Measurements from ENCODE around the gene LRRK1.

Gene LRRK1

GRCh38 chr15:100958326-100959065, 39.3 kb downstream of the LRRK1 start:
- H3K27ac ChIP-seq (ENCODE audit: low read depth, low read length), result no peak overlapping the region
- WGBS, result 87% methylated on average over 10 of the region's 10 CpGs
- no peaks in the 10 kb centered on the region for H3K9me3 ChIP-seq (ENCODE audit: insufficient read depth, low read depth, low read length)

DNA sequence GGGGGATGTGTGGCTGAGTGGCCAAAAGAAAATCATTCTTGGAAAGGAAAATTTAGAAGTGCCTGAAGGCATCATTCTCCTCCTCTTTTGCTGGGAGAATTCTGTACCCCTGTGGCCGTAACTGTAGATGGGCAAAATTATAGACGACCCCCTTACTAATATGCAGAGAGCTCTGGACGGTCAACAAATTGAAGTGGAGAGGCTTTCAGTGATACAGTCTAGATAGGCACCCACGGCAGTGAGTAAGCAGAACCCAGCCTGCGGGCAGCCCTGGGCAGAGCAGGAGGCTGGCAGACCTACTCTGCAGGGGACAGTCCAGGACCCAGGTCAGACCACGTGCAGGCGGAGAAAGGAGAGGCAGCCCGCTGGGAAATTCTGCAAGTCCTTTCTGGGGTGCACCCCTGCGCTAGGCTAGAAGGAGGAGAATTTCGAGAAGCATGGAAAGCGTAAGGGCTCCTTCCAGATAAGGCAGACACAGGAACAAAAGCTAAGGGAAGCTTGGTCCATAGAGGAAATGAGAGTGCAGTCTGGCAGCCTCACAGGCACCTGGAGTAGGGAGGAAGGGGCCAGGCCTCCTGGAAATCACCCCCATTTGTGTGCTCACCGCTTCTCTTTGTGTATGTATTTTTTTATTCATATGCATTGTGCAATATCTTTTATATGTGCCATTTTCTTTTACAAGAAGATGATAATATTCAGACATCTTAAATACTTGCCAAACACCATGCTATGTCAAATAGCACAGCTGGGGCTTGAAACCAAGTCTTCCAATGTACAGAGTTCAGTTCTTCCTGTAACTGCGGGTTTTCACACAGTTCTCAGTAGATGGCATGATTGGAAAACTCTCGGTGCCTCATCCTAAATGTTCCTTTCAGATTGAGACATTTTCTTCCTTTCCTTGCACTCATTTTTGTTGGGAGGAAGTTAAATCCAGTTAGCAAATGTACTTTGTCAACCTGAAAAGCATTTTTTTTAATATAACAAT, 40.2 kb downstream of the LRRK1 start:
- no peaks in the 10 kb centered on the region for H3K27me3 ChIP-seq (ENCODE audit: insufficient read depth, low read length)

More at GRCh38 chr15:100958326-100959065, 39.3 kb downstream of the LRRK1 start:
- H3K4me3 ChIP-seq (ENCODE audit: low read length), result no peak overlapping the region
- H3K4me1 ChIP-seq (ENCODE audit: insufficient read depth, low read length), result no peaks in the 10 kb centered on the region
- no peaks in the 10 kb centered on the region for H3K36me3 ChIP-seq (ENCODE audit: insufficient read depth, low read length)
- H3K9ac ChIP-seq (ENCODE audit: low read depth, low read length), result no peak overlapping the region
- no peaks in the 10 kb centered on the region for H3K27me3 ChIP-seq (ENCODE audit: insufficient read depth, low read length)

DNA sequence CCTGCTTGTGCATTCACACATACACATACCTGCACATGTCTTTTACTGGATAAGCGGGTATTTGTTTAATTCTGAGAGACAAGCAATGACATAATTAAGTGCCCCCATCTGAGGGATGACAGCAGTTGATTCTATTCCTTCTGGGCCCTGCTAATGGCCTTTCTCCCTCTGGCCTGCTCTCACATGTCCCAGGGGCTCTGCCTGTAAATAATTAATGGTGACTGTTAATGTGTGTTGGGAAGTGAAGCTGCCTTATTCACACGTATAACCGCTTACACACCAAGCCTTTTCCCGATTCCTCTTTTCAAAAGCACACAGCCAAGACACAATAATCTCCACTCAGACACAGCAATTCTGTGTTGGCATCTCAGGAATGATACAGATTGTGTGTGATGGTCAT, 47.8 kb downstream of the LRRK1 start:
- H3K9ac ChIP-seq (ENCODE audit: low read depth, low read length), result no peak overlapping the region
- H3K27me3 ChIP-seq (ENCODE audit: insufficient read depth, low read length), result peaks cover 9% of the 10 kb centered on the region
- no peak overlapping the region for H3K27ac ChIP-seq (ENCODE audit: low read depth, low read length)
- no peaks in the 10 kb centered on the region for H3K9me3 ChIP-seq (ENCODE audit: insufficient read depth, low read depth, low read length)
- no peaks in the 10 kb centered on the region for H3K36me3 ChIP-seq (ENCODE audit: insufficient read depth, low read length)
- WGBS, result 58% methylated on average over 2 of the region's 4 CpGs
- no peaks in the 10 kb centered on the region for H3K4me1 ChIP-seq (ENCODE audit: insufficient read depth, low read length)
- no peak overlapping the region for H3K4me3 ChIP-seq (ENCODE audit: low read length)

More for the DNA sequence above, 40.2 kb downstream of the LRRK1 start:
- H3K4me1 ChIP-seq (ENCODE audit: insufficient read depth, low read length), result no peaks in the 10 kb centered on the region
- 93% methylated on average over 13 of the region's 14 CpGs for WGBS
- no peaks in the 10 kb centered on the region for H3K9me3 ChIP-seq (ENCODE audit: insufficient read depth, low read depth, low read length)
- no peaks in the 10 kb centered on the region for H3K36me3 ChIP-seq (ENCODE audit: insufficient read depth, low read length)
- H3K4me3 ChIP-seq (ENCODE audit: low read length), result no peak overlapping the region
- no peak overlapping the region for H3K9ac ChIP-seq (ENCODE audit: low read depth, low read length)
- no peak overlapping the region for H3K27ac ChIP-seq (ENCODE audit: low read depth, low read length)

DNA sequence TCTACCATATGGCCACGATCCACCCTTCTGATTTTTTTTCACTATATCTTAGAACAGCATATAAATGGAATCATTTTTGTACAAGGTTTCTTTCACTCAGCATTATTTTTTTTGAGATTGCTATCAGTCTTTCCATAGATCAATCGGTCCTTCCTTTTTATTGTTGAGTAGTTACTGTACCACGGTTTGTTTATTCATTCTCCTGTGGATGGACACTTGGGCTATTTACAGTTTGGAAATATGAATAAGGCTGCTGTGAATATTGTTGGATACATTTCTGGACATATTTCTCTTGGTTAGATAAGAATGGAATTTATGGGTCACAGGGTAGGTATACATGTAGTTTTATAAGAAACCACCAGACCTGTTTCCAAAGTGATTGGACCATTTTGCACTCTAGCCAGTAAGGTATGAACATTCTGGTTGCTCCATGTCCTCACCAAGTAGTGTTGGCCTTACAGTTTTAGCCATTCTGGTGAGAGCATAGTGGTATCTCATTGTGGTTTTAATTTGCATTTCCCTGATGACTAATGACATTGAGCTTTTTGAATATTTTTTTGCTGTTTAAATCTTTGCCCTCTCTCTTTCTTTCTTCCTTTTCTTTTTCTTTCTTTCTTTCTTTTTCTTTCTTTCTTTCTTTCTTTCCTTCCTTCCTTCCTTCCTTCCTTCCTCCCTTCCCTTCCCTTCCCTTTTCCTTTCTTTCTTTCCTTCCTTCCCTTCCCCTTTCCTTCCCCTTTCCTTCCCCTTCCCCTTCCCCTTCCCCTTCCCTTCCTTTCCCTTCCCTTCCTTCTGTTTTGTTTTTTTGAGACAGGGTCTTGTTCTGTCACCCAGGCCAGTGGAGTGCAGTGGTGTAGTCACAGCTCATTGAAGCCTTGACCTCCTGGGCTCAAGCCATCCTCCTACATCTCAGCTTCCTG, 49.2 kb downstream of the LRRK1 start:
- no peak overlapping the region for H3K9ac ChIP-seq (ENCODE audit: low read depth, low read length)
- H3K4me1 ChIP-seq (ENCODE audit: insufficient read depth, low read length), result no peaks in the 10 kb centered on the region
- WGBS, result 95% methylated on average over 3 of the region's 3 CpGs

DNA sequence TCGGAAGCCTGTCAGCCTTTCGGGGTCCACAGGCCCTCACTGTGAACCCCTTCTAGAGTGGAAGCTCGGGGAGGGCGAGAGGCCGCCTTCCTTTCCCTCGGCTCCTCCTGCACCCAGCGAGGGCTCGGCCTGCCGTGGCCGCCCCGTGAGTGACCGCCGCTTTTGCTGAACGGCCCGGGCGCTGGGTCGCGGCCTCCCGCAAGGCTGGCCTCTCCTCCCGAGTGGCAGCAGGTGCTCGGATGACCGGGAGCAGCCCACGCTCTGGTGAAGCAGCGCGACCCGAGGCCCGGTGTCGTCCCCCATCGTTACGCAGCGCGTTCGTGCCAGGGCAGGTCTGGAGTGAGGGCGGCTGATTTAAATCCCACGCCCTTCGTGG, 53.8 kb downstream of the LRRK1 start:
- WGBS, result 19% methylated on average over 36 of the region's 36 CpGs
- no peak overlapping the region for H3K27ac ChIP-seq (ENCODE audit: low read depth, low read length)
- no peaks in the 10 kb centered on the region for H3K36me3 ChIP-seq (ENCODE audit: insufficient read depth, low read length)
- peaks cover 14% of the 10 kb centered on the region for H3K4me1 ChIP-seq (ENCODE audit: insufficient read depth, low read length)
- no peak overlapping the region; the same call in 1 of the 2 replicates for H3K9ac ChIP-seq (ENCODE audit: low read depth, low read length)
- H3K9me3 ChIP-seq (ENCODE audit: insufficient read depth, low read depth, low read length), result no peaks in the 10 kb centered on the region
- peaks cover 59% of the 10 kb centered on the region for H3K27me3 ChIP-seq (ENCODE audit: insufficient read depth, low read length)
- H3K4me3 ChIP-seq (ENCODE audit: low read length), result peak overlapping the region; percentile 60

More for the DNA sequence above, 49.2 kb downstream of the LRRK1 start:
- H3K27ac ChIP-seq (ENCODE audit: low read depth, low read length), result no peak overlapping the region
- H3K9me3 ChIP-seq (ENCODE audit: insufficient read depth, low read depth, low read length), result no peaks in the 10 kb centered on the region
- H3K36me3 ChIP-seq (ENCODE audit: insufficient read depth, low read length), result no peaks in the 10 kb centered on the region
- peaks cover 22% of the 10 kb centered on the region for H3K27me3 ChIP-seq (ENCODE audit: insufficient read depth, low read length)
- H3K4me3 ChIP-seq (ENCODE audit: low read length), result no peak overlapping the region

GRCh38 chr15:100973351-100974111, 54.4 kb downstream of the LRRK1 start:
- Histone ChIP-seq H3K9ac (ENCODE audit: low read depth, low read length) (no peak overlapping the region; the same call in 1 of the 2 replicates), H3K4me1 (ENCODE audit: insufficient read depth, low read length) (peaks cover 14% of the 10 kb centered on the region), H3K4me3 (ENCODE audit: low read length) (peak overlapping the region; percentile 60), H3K36me3 (ENCODE audit: insufficient read depth, low read length) (no peaks in the 10 kb centered on the region), H3K27ac (ENCODE audit: low read depth, low read length) (no peak overlapping the region), H3K27me3 (ENCODE audit: insufficient read depth, low read length) (peaks cover 64% of the 10 kb centered on the region), H3K9me3 (ENCODE audit: insufficient read depth, low read depth, low read length) (no peaks in the 10 kb centered on the region)
- WGBS, result 1% methylated on average over 90 of the region's 90 CpGs

DNA sequence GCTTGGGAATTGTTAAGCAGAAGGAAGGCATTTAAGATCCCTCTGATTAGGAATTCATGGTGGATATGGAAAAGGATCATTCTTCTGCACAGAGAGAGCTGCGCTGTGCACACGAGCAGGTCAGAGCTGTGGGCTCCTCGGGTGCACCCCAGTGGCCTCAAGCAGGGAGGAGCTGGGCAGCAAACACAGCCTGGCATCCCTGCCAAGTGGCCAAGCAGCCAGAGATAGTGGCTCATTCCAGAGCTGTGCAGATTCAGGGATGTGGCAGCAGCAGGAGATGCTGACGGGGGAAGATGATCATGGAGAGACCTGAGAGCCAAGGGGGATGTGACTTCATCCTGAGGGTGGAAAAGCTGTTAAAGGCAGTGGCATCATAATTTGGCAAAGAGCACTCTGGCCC, 55.9 kb downstream of the LRRK1 start:
- Histone ChIP-seq H3K27me3 (ENCODE audit: insufficient read depth, low read length) (peaks cover 64% of the 10 kb centered on the region), H3K36me3 (ENCODE audit: insufficient read depth, low read length) (no peaks in the 10 kb centered on the region), H3K4me3 (ENCODE audit: low read length) (no peak overlapping the region), H3K4me1 (ENCODE audit: insufficient read depth, low read length) (peaks cover 14% of the 10 kb centered on the region), H3K9me3 (ENCODE audit: insufficient read depth, low read depth, low read length) (no peaks in the 10 kb centered on the region), H3K9ac (ENCODE audit: low read depth, low read length) (no peak overlapping the region), H3K27ac (ENCODE audit: low read depth, low read length) (no peak overlapping the region)
- WGBS, result 72% methylated on average over 4 of the region's 4 CpGs

GRCh38 chr15:100980410-100981046, 61.4 kb downstream of the LRRK1 start:
- H3K36me3 ChIP-seq (ENCODE audit: insufficient read depth, low read length), result no peaks in the 10 kb centered on the region
- H3K27ac ChIP-seq (ENCODE audit: low read depth, low read length), result no peak overlapping the region
- WGBS, result 85% methylated on average over 4 of the region's 4 CpGs
- no peak overlapping the region for H3K9ac ChIP-seq (ENCODE audit: low read depth, low read length)
- peaks cover 20% of the 10 kb centered on the region for H3K27me3 ChIP-seq (ENCODE audit: insufficient read depth, low read length)
- no peaks in the 10 kb centered on the region for H3K9me3 ChIP-seq (ENCODE audit: insufficient read depth, low read depth, low read length)
- no peak overlapping the region for H3K4me3 ChIP-seq (ENCODE audit: low read length)
- peaks cover 3% of the 10 kb centered on the region; the same call in 1 of the 2 replicates for H3K4me1 ChIP-seq (ENCODE audit: insufficient read depth, low read length)

- H3K27me3 ChIP-seq (ENCODE audit: insufficient read depth, low read length), result peaks cover 14% of the 10 kb centered on the region
- H3K9me3 ChIP-seq (ENCODE audit: insufficient read depth, low read depth, low read length), result no peaks in the 10 kb centered on the region
- H3K36me3 ChIP-seq (ENCODE audit: insufficient read depth, low read length), result no peaks in the 10 kb centered on the region
- H3K27ac ChIP-seq (ENCODE audit: low read depth, low read length), result no peak overlapping the region
- H3K9ac ChIP-seq (ENCODE audit: low read depth, low read length), result no peak overlapping the region
- H3K4me1 ChIP-seq (ENCODE audit: insufficient read depth, low read length), result peaks cover 8% of the 10 kb centered on the region; the same call in 1 of the 2 replicates
- WGBS, result 90% methylated on average over 4 of the region's 4 CpGs
- H3K4me3 ChIP-seq (ENCODE audit: low read length), result no peak overlapping the region
These were observed 61.9 kb downstream of the LRRK1 start for GRCh38 chr15:100981086-100981485.

DNA sequence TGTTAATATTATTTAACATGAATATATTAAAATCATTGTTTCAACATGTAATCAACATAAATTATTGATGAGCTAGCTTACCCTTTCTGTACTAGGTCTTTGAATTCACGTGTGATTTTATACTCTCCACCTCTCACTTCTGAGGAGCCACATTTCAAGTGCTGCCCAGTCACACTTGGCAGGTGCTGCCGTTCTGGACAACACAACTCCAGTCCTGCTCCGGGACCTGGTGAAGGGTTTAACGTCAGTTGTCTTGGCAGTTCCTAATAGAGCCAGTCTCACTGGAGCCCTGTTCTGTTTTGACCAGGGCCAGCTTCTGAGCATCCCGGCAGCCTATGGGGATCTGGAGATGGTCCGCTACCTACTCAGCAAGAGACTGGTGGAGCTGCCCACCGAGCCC, 64.1 kb downstream of the LRRK1 start:
- no peak overlapping the region for H3K9ac ChIP-seq (ENCODE audit: low read depth, low read length)
- H3K27me3 ChIP-seq (ENCODE audit: insufficient read depth, low read length), result 0 out of 2 replicates have a peak, but pooled peaks cover 3% of the 10 kb centered on the region
- H3K27ac ChIP-seq (ENCODE audit: low read depth, low read length), result no peak overlapping the region
- 95% methylated on average over 7 of the region's 7 CpGs for WGBS
- no peaks in the 10 kb centered on the region for H3K36me3 ChIP-seq (ENCODE audit: insufficient read depth, low read length)
- H3K4me3 ChIP-seq (ENCODE audit: low read length), result no peak overlapping the region
- no peaks in the 10 kb centered on the region for H3K9me3 ChIP-seq (ENCODE audit: insufficient read depth, low read depth, low read length)
- peaks cover 16% of the 10 kb centered on the region for H3K4me1 ChIP-seq (ENCODE audit: insufficient read depth, low read length)
